Measurements from ENCODE around the gene THOP1. TPM values are rescaled to one million over a fixed set of nuclear protein-coding genes. Genes with fewer than 3 reads are reported as not detected.

THOP1 gene
- total RNA-seq, 4 donors from 2014 or later = 35.8 to 91.8 (median 42.9) TPM

DNA sequence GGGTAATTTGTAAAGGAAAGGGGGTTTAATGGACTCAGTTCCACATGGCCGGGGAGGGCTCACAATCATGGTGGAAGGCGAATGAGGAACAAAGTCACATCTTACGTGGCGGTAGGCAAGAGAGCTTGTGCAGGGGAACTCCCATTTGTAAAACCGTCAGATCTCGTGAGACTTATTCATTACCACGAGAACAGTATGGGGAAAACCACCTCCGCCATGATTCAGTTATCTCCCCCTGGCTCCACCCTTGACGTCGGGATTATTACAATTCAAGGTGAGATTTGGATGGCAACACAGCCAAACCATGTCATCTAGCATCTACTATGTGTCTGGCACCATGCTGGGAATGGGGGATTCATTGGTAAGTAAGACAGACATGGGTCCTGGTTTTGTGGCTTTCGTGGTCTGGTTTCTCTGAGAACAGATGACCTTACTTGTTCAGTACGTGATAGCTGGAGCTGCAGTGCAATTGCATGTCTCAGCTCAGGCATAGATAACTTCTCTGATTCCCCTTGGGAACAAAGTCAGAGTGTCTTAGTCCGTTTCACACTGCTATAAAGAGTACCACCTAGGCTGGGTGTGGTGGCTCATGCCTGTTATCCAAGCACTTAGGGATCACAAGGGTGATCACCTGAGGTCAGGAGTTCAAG lies 42.7 kb downstream of the THOP1 start:
- no peak for DNase-seq (ENCODE audit: low spot score in 2 of 2)
- TF ChIP-seq, protein P1, sequence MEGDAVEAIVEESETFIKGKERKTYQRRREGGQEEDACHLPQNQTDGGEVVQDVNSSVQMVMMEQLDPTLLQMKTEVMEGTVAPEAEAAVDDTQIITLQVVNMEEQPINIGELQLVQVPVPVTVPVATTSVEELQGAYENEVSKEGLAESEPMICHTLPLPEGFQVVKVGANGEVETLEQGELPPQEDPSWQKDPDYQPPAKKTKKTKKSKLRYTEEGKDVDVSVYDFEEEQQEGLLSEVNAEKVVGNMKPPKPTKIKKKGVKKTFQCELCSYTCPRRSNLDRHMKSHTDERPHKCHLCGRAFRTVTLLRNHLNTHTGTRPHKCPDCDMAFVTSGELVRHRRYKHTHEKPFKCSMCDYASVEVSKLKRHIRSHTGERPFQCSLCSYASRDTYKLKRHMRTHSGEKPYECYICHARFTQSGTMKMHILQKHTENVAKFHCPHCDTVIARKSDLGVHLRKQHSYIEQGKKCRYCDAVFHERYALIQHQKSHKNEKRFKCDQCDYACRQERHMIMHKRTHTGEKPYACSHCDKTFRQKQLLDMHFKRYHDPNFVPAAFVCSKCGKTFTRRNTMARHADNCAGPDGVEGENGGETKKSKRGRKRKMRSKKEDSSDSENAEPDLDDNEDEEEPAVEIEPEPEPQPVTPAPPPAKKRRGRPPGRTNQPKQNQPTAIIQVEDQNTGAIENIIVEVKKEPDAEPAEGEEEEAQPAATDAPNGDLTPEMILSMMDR (IDR thresholded peaks at IDR 0.05) = no peak
- TF ChIP-seq POLR2A (IDR thresholded peaks at IDR 0.05) (no peak), EP300 (IDR thresholded peaks at IDR 0.05) (no peak)
- Histone ChIP-seq H3K36me3 (peaks cover 0 to 100% (median 10%) of the 10 kb centered on the region in 3 donors), H3K27ac (no peak overlapping the region), H3K4me1 (no peaks in the 10 kb centered on the region), H3K27me3 (no peaks in the 10 kb centered on the region), H3K4me3 (no peak overlapping the region), H3K9me3 (peaks cover 0 to 75% (median 12%) of the 10 kb centered on the region in 4 donors)
- 91 to 92% methylated on average over 12 to 13 of the region's 13 CpGs for WGBS, 2 donors

- DNase-seq (ENCODE audit: low spot score in 2 of 2) = no peak
- TF ChIP-seq, protein P1 (IDR thresholded peaks at IDR 0.05) = no peak
- TF ChIP-seq POLR2A (IDR thresholded peaks at IDR 0.05) (no peak), EP300 (IDR thresholded peaks at IDR 0.05) (no peak)
- Histone ChIP-seq H3K4me1 (no peaks in the 10 kb centered on the region), H3K27ac (no peak overlapping the region), H3K4me3 (no peak overlapping the region), H3K27me3 (no peaks in the 10 kb centered on the region), H3K36me3 (peaks cover 4 to 92% (median 23%) of the 10 kb centered on the region in 3 donors), H3K9me3 (peaks cover 0 to 100% (median 31%) of the 10 kb centered on the region in 4 donors)
- 97 to 98% methylated on average over 19 of the region's 19 CpGs for WGBS, 2 donors
Measured at GRCh38 chr19:2834294-2834871, 49.1 kb downstream of the THOP1 start.

GRCh38 chr19:2837430-2837829 lies 52.1 kb downstream of the THOP1 start:
- Histone ChIP-seq H3K4me1 (peaks cover 0 to 9% (median 6%) of the 10 kb centered on the region in 4 donors), H3K27ac (no peak overlapping the region), H3K36me3 (peaks cover 4 to 61% (median 21%) of the 10 kb centered on the region in 3 donors), H3K27me3 (no peaks in the 10 kb centered on the region), H3K4me3 (no peak overlapping the region), H3K9me3 (peaks cover 0 to 78% (median 21%) of the 10 kb centered on the region in 4 donors)
- TF ChIP-seq POLR2A (IDR thresholded peaks at IDR 0.05) = no peak
- TF ChIP-seq EP300 (IDR thresholded peaks at IDR 0.05) = no peak
- TF ChIP-seq, protein P1 (IDR thresholded peaks at IDR 0.05) = no peak
- no peak for DNase-seq (ENCODE audit: low spot score in 2 of 2)
- WGBS, 2 donors = 88 to 100% methylated on average over 4 of the region's 4 CpGs

GRCh38 chr19:2840794-2841791 lies 55.8 kb downstream of the THOP1 start, which contains the start of gene ZNF555:
Gene ZNF555 (plus strand): TSS chr19:2841475. CDS start chr19:2841573, 98 bp downstream.
- TF ChIP-seq, protein P1 (IDR thresholded peaks at IDR 0.05) = peak; percentile 25 to 88 (median 62)
- peak in 1 of 2 donors; percentile 48 for TF ChIP-seq POLR2A (IDR thresholded peaks at IDR 0.05)
- peak; percentile 71 to 78 for TF ChIP-seq EP300 (IDR thresholded peaks at IDR 0.05)
- WGBS, 2 donors = 0 to 1% methylated on average over 38 to 47 of the region's 106 CpGs
- peaks cover 0 to 14% (median 10%) of the 10 kb centered on the region in 4 donors for H3K4me1 ChIP-seq
- H3K36me3 ChIP-seq = peaks cover 0 to 46% (median 0%) of the 10 kb centered on the region in 3 donors
- H3K9me3 ChIP-seq = peaks cover 0 to 61% (median 6%) of the 10 kb centered on the region in 4 donors
- no peaks in the 10 kb centered on the region for H3K27me3 ChIP-seq
- H3K27ac ChIP-seq = peak within 1 kb of the TSS; percentile 70 to 97 (median 88)
- peak within 1 kb of the TSS; percentile 70 to 96 (median 85) for H3K4me3 ChIP-seq
- peak; percentile 99 to 100 for DNase-seq (ENCODE audit: low spot score in 2 of 2)
